Measurements from ENCODE around the gene TUBB6. TPM values are rescaled to one million over a fixed set of nuclear protein-coding genes. Genes with fewer than 3 reads are reported as not detected.

Gene TUBB6
- total RNA-seq, 2 donors from 2014 or later = 71.1 to 109 TPM

DNA sequence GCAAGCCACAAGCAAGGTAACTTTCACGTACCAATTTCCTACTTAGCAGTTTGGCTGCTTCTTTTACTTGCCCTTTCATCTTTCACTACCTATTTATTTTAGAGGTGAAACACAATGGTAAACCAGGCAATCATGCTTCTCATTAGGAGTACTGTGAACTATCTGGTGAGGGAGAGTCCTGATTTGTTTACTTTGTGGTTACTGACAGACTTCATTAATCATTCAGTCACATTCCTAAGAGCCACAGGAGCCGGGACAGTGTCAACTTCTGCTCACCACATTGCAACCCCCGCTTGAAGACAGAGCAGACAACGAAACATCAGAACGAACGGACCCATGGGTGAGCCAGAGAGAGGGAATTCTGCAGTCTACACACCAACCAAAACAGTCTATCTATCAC lies 28.8 kb downstream of the TUBB6 start:
- no peaks in the 10 kb centered on the region for H3K27me3 ChIP-seq
- no peak for DNase-seq
- no peak for TF ChIP-seq POLR2A (IDR thresholded peaks at IDR 0.05)
- TF ChIP-seq, protein P1, sequence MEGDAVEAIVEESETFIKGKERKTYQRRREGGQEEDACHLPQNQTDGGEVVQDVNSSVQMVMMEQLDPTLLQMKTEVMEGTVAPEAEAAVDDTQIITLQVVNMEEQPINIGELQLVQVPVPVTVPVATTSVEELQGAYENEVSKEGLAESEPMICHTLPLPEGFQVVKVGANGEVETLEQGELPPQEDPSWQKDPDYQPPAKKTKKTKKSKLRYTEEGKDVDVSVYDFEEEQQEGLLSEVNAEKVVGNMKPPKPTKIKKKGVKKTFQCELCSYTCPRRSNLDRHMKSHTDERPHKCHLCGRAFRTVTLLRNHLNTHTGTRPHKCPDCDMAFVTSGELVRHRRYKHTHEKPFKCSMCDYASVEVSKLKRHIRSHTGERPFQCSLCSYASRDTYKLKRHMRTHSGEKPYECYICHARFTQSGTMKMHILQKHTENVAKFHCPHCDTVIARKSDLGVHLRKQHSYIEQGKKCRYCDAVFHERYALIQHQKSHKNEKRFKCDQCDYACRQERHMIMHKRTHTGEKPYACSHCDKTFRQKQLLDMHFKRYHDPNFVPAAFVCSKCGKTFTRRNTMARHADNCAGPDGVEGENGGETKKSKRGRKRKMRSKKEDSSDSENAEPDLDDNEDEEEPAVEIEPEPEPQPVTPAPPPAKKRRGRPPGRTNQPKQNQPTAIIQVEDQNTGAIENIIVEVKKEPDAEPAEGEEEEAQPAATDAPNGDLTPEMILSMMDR (IDR thresholded peaks at IDR 0.05) = no peak
- H3K9me3 ChIP-seq = no peaks in the 10 kb centered on the region
- H3K4me1 ChIP-seq = no peaks in the 10 kb centered on the region
- no peak overlapping the region for H3K27ac ChIP-seq
- intact Hi-C loops (cut with DNase I) = no loop called here
- H3K36me3 ChIP-seq (replicated peaks in 1 of 2; ENCODE audit: insufficient read depth in 1 of 2, low read depth in 2 of 2) = peaks cover 0 to 8% of the 10 kb centered on the region in 2 donors
- ATAC-seq = no peak
- H3K4me3 ChIP-seq = no peak overlapping the region
- WGBS, 2 donors = 72 to 76% methylated on average over 6 of the region's 6 CpGs

DNA sequence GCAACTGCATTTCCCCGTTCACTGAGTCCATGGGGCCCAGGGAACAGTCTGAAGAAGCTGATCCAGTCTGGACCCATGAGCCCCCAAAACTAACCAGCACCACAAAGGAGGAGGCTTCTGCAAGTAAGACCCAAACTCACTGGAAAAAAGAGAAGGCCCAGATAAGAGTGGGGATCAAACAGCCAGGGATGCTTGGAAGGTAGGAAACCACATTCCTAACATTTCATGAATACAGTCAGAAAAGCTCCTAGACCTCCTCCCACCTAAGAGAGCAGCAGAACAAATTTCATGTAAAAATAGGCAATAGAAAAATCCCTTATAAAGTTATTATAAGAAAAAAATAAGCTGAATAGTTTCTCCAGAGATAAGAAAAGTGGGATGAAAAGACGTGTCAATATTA lies 30.3 kb downstream of the TUBB6 start:
- Histone ChIP-seq H3K27ac (no peak overlapping the region), H3K27me3 (no peaks in the 10 kb centered on the region), H3K4me1 (no peaks in the 10 kb centered on the region), H3K4me3 (no peak overlapping the region), H3K36me3 (replicated peaks in 1 of 2; ENCODE audit: insufficient read depth in 1 of 2, low read depth in 2 of 2) (peaks cover 7 to 13% of the 10 kb centered on the region in 2 donors), H3K9me3 (no peaks in the 10 kb centered on the region)
- no peak for TF ChIP-seq POLR2A (IDR thresholded peaks at IDR 0.05)
- TF ChIP-seq, protein P1 (IDR thresholded peaks at IDR 0.05) = no peak
- DNase-seq (no peak), ATAC-seq (no peak)
- WGBS, 2 donors = 81 to 85% methylated on average over 2 of the region's 2 CpGs
- intact Hi-C loops (cut with DNase I) = no loop called here

DNA sequence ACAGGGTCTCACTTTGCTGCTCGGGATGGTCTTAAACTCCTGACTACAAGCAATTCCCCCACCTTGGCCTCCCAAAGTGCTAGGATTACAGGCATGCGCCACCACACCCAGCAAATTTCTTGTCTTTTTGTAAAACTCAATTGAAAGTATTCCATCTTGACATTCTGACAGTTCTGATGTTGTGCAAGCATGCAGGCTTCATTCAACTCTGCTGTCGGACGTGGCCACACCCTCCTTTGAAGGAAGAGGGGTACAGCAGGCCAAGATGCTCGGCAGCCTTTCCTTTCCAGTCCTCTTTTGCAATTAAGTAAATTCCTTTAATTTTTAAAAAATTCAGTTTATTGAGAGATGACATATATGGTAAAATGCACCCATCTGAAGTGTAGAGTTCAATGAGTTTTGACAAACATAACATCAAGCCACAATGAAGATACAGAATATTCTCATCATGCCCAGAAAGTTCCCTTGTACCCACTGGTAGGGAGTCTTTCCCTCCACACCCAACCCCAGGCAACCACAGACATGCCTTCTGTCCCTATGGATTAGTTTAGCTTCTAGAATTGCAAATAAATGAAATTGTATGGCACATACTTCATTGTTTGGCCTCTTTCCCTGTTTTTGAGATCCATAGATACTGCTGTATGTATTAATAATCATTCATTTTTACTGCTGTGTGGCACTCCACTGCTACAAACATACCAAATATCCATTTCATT lies 33.1 kb downstream of the TUBB6 start:
- H3K9me3 ChIP-seq = no peaks in the 10 kb centered on the region
- no peaks in the 10 kb centered on the region for H3K4me1 ChIP-seq
- DNase-seq (no peak), ATAC-seq (no peak)
- no peak overlapping the region for H3K27ac ChIP-seq
- no peak for TF ChIP-seq POLR2A (IDR thresholded peaks at IDR 0.05)
- TF ChIP-seq, protein P1 (IDR thresholded peaks at IDR 0.05) = no peak
- H3K4me3 ChIP-seq = no peak overlapping the region
- intact Hi-C loops (cut with DNase I) = no loop called here
- 93 to 99% methylated on average over 5 of the region's 5 CpGs for WGBS, 2 donors
- no peaks in the 10 kb centered on the region for H3K27me3 ChIP-seq
- peaks cover 16 to 27% of the 10 kb centered on the region in 2 donors for H3K36me3 ChIP-seq (replicated peaks in 1 of 2; ENCODE audit: insufficient read depth in 1 of 2, low read depth in 2 of 2)

DNA sequence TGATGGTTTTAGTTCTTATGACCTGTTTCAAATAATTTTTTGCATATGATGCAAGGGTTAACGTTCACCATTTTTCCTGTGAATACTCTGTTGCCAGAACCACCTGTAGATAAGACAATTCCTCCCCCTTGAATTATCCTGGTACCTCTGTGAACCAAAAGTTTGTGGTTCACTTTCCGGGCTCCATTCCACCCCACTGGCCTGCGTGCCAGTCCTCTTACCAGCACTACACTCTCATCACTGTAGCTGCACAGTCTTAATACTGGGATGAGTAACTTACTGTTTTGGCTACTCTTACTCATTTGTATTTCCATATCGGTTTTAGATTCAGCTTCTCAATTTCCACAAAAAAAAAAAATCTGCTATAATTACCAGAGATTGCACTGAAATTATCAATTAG lies 34.6 kb downstream of the TUBB6 start:
- peaks cover 16 to 30% of the 10 kb centered on the region in 2 donors for H3K36me3 ChIP-seq (replicated peaks in 1 of 2; ENCODE audit: insufficient read depth in 1 of 2, low read depth in 2 of 2)
- TF ChIP-seq POLR2A (IDR thresholded peaks at IDR 0.05) = no peak
- TF ChIP-seq, protein P1 (IDR thresholded peaks at IDR 0.05) = no peak
- intact Hi-C loops (cut with DNase I) = no loop called here

More for the DNA sequence above, 34.6 kb downstream of the TUBB6 start:
- Histone ChIP-seq H3K27ac (no peak overlapping the region), H3K9me3 (no peaks in the 10 kb centered on the region), H3K4me1 (no peaks in the 10 kb centered on the region), H3K4me3 (no peak overlapping the region), H3K27me3 (no peaks in the 10 kb centered on the region)
- 87% methylated on average over 4 of the region's 4 CpGs for WGBS, 2 donors
- DNase-seq (no peak), ATAC-seq (no peak)
